Tibial nerve (tissue), 3 donors: ENCODE results near the gene SLC39A11.

Experiments used
- POLR2A ChIP-seq, 2 donors: fragments of 450-650 bp; IDR thresholded peaks; one replicate each; pipeline ENCODE4 v1.6.1; 2017; ENCODE audit warnings: antibody characterized with exemption in 2 of 2, mild to moderate bottlenecking in 2 of 2, moderate library complexity in 2 of 2
- TF ChIP-seq, protein P1 (sequence below), 5 experiments: fragments of 200-600 bp in 3 of 5; fragments of 450-650 bp in 2 of 5; sonication (generic) in 3 of 5; IDR thresholded peaks; one replicate each; pipeline ENCODE4 v1.5.1; 2016 to 2019; ENCODE audit warnings: antibody characterized with exemption in 5 of 5, mild to moderate bottlenecking in 3 of 5, moderate library complexity in 2 of 5

DNA sequence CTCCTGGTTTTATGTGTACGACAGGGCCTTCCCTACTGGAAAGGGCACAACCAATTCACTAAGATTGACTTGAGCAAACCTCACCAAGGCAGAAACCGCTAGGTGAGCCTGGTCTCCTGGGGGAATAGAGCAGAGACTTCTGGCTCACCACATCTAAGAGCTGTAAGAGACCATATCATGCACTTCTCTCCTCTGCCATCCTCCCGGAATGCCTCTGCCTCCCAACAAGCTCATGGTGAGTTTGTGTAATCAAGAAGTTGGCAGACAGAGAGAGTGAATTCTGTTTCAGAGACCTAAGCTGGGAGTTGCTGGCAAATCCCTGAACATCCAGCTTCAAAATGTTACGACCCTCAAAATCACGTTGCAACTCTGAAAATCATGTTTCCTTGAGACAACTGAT, 154.8 kb downstream of the SLC39A11 start:
- TF ChIP-seq, protein P1, sequence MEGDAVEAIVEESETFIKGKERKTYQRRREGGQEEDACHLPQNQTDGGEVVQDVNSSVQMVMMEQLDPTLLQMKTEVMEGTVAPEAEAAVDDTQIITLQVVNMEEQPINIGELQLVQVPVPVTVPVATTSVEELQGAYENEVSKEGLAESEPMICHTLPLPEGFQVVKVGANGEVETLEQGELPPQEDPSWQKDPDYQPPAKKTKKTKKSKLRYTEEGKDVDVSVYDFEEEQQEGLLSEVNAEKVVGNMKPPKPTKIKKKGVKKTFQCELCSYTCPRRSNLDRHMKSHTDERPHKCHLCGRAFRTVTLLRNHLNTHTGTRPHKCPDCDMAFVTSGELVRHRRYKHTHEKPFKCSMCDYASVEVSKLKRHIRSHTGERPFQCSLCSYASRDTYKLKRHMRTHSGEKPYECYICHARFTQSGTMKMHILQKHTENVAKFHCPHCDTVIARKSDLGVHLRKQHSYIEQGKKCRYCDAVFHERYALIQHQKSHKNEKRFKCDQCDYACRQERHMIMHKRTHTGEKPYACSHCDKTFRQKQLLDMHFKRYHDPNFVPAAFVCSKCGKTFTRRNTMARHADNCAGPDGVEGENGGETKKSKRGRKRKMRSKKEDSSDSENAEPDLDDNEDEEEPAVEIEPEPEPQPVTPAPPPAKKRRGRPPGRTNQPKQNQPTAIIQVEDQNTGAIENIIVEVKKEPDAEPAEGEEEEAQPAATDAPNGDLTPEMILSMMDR (IDR thresholded peaks at IDR 0.05) = no peak
- no peak for TF ChIP-seq POLR2A (IDR thresholded peaks at IDR 0.05)
